IPS DF 6.9 (cell line): ENCODE results near the gene EFCAB14.

Source experiments
- DNase-seq: peaks from one replicate; pipeline ENCODE4 v3.0.0-alpha.2; 2013; ENCODE audit warnings: low read depth, low spot score
- H3K27ac ChIP-seq: one replicate; pipeline ENCODE4 v1.5.1; 2013; ENCODE audit warnings: low read length, control low read depth
- H3K27me3 ChIP-seq: 2 replicates; pipeline ENCODE4 v1.6.1; 2013; ENCODE audit warnings: mild to moderate bottlenecking, low read length; ENCODE audit not compliant: control insufficient read depth, insufficient read depth
- H3K36me3 ChIP-seq: 2 replicates; pipeline ENCODE4 v1.6.1; 2013; ENCODE audit warnings: low read length; ENCODE audit not compliant: control insufficient read depth, insufficient read depth
- H3K4me1 ChIP-seq: 2 replicates; pipeline ENCODE4 v1.6.1; 2013; ENCODE audit warnings: low read length; ENCODE audit not compliant: control insufficient read depth, insufficient read depth
- H3K4me3 ChIP-seq: 2 replicates; pipeline ENCODE4 v1.5.1; 2013; ENCODE audit warnings: mild to moderate bottlenecking, low read length
- H3K9me3 ChIP-seq: 2 replicates; pipeline ENCODE4 v1.6.1; 2013; ENCODE audit warnings: low read length, inconsistent platforms; ENCODE audit not compliant: control insufficient read depth, insufficient read depth
- WGBS: extraction: QIAGEN DNeasy Blood & Tissue Kit; methylation state at CpG from one replicate; pipeline ENCODE4 v1.1.7; 2013; ENCODE audit warnings: mixed read lengths, missing lambda C conversion rate; ENCODE audit not compliant: insufficient read length, insufficient coverage; 5-methylcytosine and 5-hydroxymethylcytosine counted together

EFCAB14 gene

GRCh38 chr1:46686255-46686654, 32.7 kb downstream of the EFCAB14 start:
- WGBS, result no CpG with 5 or more reads among the region's 1 CpG

DNA sequence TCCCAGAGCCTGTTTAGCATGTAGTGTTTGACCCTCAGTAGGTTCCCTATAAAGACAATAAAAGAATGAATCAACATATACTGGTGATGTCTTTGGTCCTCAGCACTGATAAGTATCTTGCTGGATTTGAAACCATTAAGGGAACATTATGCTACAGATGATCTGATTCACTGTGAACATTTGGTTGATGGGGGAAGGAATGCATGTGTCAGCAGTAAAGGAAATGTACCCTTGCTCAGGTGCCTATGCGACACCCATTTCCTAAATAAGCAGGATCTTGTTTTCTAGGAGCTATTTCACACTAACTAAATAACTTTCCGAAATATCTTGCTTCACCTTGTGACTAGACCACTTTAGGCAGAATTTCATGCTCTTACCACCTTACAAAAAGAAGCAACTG, 34.2 kb downstream of the EFCAB14 start:
- H3K4me1 ChIP-seq, result no peaks in the 10 kb centered on the region
- no peak overlapping the region for H3K4me3 ChIP-seq
- no peaks in the 10 kb centered on the region for H3K9me3 ChIP-seq
- no peak overlapping the region for H3K27ac ChIP-seq
- peaks cover 18% of the 10 kb centered on the region for H3K36me3 ChIP-seq
- no peaks in the 10 kb centered on the region for H3K27me3 ChIP-seq
- no peak for DNase-seq
- no CpG with 5 or more reads among the region's 2 CpGs for WGBS

More at GRCh38 chr1:46686255-46686654, 32.7 kb downstream of the EFCAB14 start:
- Histone ChIP-seq H3K27ac (no peak overlapping the region), H3K4me1 (no peaks in the 10 kb centered on the region), H3K9me3 (no peaks in the 10 kb centered on the region), H3K4me3 (no peak overlapping the region), H3K27me3 (no peaks in the 10 kb centered on the region), H3K36me3 (peaks cover 25% of the 10 kb centered on the region)
- no peak for DNase-seq

DNA sequence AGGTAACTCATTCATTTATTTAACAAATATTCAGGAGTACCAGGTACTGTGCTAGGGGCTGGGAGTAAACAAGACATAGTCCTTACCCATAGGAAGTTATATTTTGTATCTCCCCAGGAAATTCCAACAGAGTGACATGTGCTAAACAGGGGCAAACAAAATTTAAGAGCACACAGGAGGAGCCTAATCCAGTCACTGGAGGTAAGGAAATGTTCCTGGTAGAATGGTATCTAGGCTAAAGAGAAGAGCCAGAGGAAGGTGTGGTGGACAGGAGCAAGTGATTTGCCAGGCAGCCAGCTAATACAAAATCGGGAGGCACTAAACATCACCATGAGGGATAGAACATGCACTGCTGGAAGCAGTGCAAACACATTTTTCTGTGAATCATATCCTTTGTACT, 36.9 kb downstream of the EFCAB14 start:
- DNase-seq, result no peak
- Histone ChIP-seq H3K4me1 (no peaks in the 10 kb centered on the region), H3K27me3 (no peaks in the 10 kb centered on the region), H3K27ac (no peak overlapping the region), H3K4me3 (no peak overlapping the region), H3K9me3 (no peaks in the 10 kb centered on the region), H3K36me3 (peaks cover 10% of the 10 kb centered on the region; the same call in 1 of the 2 replicates)
- no CpG with 5 or more reads among the region's 1 CpG for WGBS

DNA sequence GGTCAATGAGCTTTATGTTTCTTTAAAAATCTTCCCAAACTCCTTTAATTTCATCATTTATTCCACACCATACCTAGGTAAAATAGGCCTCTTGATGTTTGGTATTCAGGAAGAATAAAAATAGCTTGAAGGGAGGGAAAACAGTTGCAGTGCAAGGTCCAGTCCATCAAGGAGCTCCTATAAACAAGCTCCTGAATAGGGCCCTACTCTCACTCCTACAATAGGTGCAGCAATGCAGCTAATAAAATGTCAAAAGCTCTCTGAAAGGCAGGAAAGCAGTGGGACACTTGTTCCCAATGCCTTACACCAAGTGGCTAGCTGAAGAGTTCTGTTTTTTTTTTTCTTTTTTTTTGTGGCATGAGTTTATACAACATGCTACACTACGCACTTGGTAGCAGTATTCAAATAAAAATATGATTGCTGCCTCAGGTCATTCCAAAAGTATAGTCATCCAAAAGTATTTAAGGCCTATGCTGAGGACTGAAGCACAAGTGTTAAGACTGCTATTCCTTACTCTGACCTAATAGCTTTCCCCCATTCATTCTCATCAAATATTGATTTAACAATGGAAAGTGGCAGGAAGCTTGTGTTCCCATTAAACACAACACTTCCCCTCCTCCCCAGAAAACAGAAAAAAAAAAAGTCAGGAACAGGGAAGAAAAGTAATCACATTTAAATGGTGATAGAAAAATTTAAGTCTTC, 37.4 kb downstream of the EFCAB14 start:
- no CpG with 5 or more reads among the region's 1 CpG for WGBS
- Histone ChIP-seq H3K27ac (no peak overlapping the region), H3K27me3 (no peaks in the 10 kb centered on the region), H3K36me3 (peaks cover 10% of the 10 kb centered on the region; the same call in 1 of the 2 replicates), H3K4me1 (no peaks in the 10 kb centered on the region), H3K9me3 (no peaks in the 10 kb centered on the region), H3K4me3 (no peak overlapping the region)
- no peak for DNase-seq

DNA sequence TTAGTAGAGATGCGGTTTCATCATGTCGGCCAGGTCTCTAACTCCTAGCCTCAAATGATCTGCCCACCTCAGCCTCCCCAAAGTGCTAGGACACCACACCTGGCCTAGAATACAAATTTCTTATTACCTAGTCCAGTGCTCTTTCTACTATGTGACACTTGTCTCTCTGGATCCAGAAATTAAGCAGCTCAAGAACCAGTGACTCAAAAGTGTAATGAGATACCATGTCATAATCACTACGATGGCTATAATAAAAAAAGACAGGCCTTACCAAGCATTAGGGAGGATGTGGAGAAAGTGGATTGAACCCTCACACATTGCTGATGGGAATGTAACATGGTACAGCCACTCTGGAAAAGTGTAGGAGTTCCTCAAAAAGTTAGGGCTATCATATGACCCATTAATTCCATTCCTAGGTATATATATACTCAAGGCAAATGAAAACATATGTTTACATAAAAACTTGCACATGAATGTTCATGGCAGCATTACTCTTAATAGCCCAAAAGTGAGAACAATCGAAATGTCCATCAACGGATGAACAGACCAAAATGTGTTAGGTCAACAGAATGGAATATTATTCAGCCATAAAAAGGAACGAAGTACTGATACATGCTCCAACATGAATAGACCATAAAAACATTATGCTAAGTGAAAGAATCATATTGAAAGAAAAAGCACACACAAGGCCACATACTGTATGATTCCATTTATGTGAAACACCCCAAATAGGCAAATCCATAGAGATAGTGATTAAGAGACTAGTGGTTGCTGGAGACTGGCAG, 38.9 kb downstream of the EFCAB14 start:
- Histone ChIP-seq H3K9me3 (no peaks in the 10 kb centered on the region), H3K36me3 (peaks cover 10% of the 10 kb centered on the region; the same call in 1 of the 2 replicates), H3K4me1 (peaks cover 2% of the 10 kb centered on the region; the same call in 1 of the 2 replicates), H3K27me3 (no peaks in the 10 kb centered on the region), H3K27ac (no peak overlapping the region), H3K4me3 (no peak overlapping the region)
- WGBS, result no CpG with 5 or more reads among the region's 6 CpGs
- DNase-seq, result no peak

DNA sequence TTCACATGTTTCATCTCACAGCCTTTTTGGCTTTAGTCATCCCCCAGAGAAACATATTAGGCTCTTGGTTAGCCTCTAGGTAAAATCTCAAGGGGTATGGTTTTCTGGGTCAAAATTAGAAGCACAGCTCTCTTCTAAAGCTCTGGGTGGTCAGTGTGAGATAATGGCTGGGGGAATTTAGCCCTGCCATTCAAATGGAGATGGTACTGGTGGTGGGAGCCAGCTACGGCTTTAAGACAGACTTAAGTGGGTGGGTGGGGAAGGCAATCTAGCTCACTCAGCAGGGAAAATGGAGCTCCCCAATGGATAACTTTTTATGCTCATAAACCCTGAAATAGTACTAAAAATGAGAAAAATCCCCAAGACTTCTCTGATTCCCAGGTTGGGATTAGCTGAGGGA, 41.6 kb downstream of the EFCAB14 start:
- Histone ChIP-seq H3K27ac (no peak overlapping the region), H3K36me3 (peaks cover 5% of the 10 kb centered on the region; the same call in 1 of the 2 replicates), H3K4me3 (no peak overlapping the region), H3K27me3 (no peaks in the 10 kb centered on the region), H3K4me1 (peaks cover 2% of the 10 kb centered on the region; the same call in 1 of the 2 replicates), H3K9me3 (no peaks in the 10 kb centered on the region)
- no CpG with 5 or more reads among the region's 1 CpG for WGBS
- no peak for DNase-seq

DNA sequence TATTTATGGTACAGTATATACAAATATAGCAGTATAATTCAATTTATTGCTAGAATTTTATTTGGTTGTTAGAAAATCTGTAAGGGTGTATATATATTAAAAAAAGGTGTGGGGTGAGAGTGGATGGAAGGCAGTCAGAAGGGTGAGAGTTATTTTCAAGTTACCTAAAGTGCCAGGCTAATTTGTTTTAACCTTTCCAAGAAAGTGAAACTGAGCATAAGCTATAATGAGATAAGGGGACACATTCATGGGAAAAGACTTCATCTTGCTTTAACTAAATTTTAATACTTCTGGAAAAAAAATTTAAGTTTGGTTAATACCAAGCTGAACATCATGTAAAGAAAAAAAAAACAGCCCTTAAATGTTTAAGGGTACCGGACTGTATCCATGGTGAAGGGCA, 42.4 kb downstream of the EFCAB14 start:
- no CpG with 5 or more reads among the region's 1 CpG for WGBS
- peaks cover 2% of the 10 kb centered on the region; the same call in 1 of the 2 replicates for H3K4me1 ChIP-seq
- no peak for DNase-seq
- H3K4me3 ChIP-seq, result no peak overlapping the region
- no peaks in the 10 kb centered on the region for H3K9me3 ChIP-seq
- H3K27me3 ChIP-seq, result no peaks in the 10 kb centered on the region
- H3K27ac ChIP-seq, result no peak overlapping the region
- peaks cover 3% of the 10 kb centered on the region; the same call in 1 of the 2 replicates for H3K36me3 ChIP-seq

GRCh38 chr1:46675549-46676314, 43.2 kb downstream of the EFCAB14 start:
- Histone ChIP-seq H3K4me1 (peaks cover 2% of the 10 kb centered on the region; the same call in 1 of the 2 replicates), H3K4me3 (no peak overlapping the region), H3K9me3 (no peaks in the 10 kb centered on the region), H3K36me3 (peaks cover 3% of the 10 kb centered on the region; the same call in 1 of the 2 replicates), H3K27ac (no peak overlapping the region), H3K27me3 (no peaks in the 10 kb centered on the region)
- no peak for DNase-seq
- no CpG with 5 or more reads among the region's 1 CpG for WGBS

DNA sequence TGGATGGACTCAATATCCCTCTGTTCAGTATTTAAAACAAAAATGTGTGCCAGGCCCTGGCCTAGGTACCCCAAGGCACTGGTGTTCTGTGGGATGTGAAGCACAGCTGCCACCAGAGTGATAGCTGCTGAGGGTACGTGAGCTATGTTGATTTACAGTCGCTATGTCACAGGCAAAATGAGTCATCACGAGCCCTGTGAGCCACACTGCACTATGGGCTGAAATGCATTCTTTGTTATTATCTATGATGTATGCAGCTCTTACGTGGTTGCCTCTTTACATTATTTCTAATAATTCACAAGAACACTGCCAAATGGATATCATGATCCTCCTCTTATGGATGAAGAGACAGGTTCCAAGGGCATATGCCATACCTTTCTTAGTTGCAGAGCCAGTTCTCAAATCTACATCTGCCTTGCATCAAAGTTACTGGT, 45.1 kb downstream of the EFCAB14 start:
- no CpG with 5 or more reads among the region's 4 CpGs for WGBS

GRCh38 chr1:46672696-46673095, 46.2 kb downstream of the EFCAB14 start:
- WGBS, result 100% methylated on average over 2 of the region's 8 CpGs
- no peaks in the 10 kb centered on the region for H3K27me3 ChIP-seq
- no peak for DNase-seq
- no peaks in the 10 kb centered on the region for H3K9me3 ChIP-seq
- no peak overlapping the region for H3K4me3 ChIP-seq
- H3K4me1 ChIP-seq, result peaks cover 2% of the 10 kb centered on the region; the same call in 1 of the 2 replicates
- H3K27ac ChIP-seq, result no peak overlapping the region
- peaks cover 3% of the 10 kb centered on the region; the same call in 1 of the 2 replicates for H3K36me3 ChIP-seq

More for the DNA sequence above, 45.1 kb downstream of the EFCAB14 start:
- no peak overlapping the region for H3K4me3 ChIP-seq
- peaks cover 3% of the 10 kb centered on the region; the same call in 1 of the 2 replicates for H3K36me3 ChIP-seq
- no peaks in the 10 kb centered on the region for H3K27me3 ChIP-seq
- H3K4me1 ChIP-seq, result peaks cover 2% of the 10 kb centered on the region; the same call in 1 of the 2 replicates
- H3K27ac ChIP-seq, result no peak overlapping the region
- H3K9me3 ChIP-seq, result no peaks in the 10 kb centered on the region
- no peak for DNase-seq
